ENCODE measurements around the gene RPS6KB2. TPM values are rescaled to one million over a fixed set of nuclear protein-coding genes. Genes with fewer than 3 reads are reported as not detected.

The RPS6KB2 gene
- total and polyA plus RNA-seq, 9 of the 15 experiments (the other 6 are each of a cell fraction or from before 2014, with no cell fraction given): 0.42 to 122 (median 82.6) TPM

DNA sequence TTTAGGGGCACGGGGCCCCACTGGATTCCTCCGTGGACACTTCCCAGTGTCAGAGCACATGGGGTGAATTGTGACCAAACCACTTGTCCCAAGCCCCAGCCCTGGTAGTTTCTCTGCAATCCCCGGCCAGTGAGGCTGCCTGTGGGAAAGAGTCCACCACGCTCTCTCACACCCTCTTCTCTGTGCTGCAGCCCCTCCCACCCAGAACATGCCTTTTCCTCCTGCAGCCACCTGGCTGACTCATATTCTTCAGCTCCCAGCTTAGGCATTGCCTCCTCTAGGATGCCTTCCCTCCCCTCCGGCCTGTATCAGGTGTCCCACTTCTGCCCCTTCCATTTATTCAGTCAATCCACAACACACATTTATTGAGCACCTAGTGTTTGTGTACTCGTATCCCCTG lies 5.4 kb upstream of the RPS6KB2 start:
- Histone ChIP-seq H4K20me1 (replicated peaks; ENCODE audit: control insufficient read depth, insufficient read depth, low read length) (no peaks in the 10 kb centered on the region), H3K9me3 (replicated peaks; ENCODE audit: control insufficient read depth, insufficient read depth, low read depth, low read length) (no peaks in the 10 kb centered on the region), H2AFZ (ENCODE audit: low read depth, low read length) (no peak overlapping the region), H3K27ac (ENCODE audit: extremely low read depth, low read depth, low read length) (no peak overlapping the region), H3K4me1 (replicated peaks in 1 of 2; ENCODE audit: control insufficient read depth in 2 of 2, insufficient read depth in 2 of 2, low read length in 2 of 2) (peaks cover 9 to 60% of the 10 kb centered on the region in 2 experiments), H3K27me3 (ENCODE audit: control insufficient read depth in 2 of 2, insufficient read depth in 2 of 2, low read length in 2 of 2) (no peaks in the 10 kb centered on the region), H3K9ac (ENCODE audit: insufficient read depth in 1 of 2, low read depth in 2 of 2, low read length in 2 of 2) (peak overlapping the region in 1 of 2 experiments; percentile 73; a peak in 2 of 4 replicates), H3K79me2 (ENCODE audit: control insufficient read depth, insufficient read depth, low read length) (peaks cover 8% of the 10 kb centered on the region; the same call in 1 of the 3 replicates), H3K4me2 (ENCODE audit: insufficient read depth, low read length) (no peak overlapping the region), H3K9me1 (ENCODE audit: control insufficient read depth, insufficient read depth, low read length) (peaks cover 3% of the 10 kb centered on the region), H3K4me3 (no peak overlapping the region), H3K36me3 (ENCODE audit: control insufficient read depth, insufficient read depth, low read length) (no peaks in the 10 kb centered on the region)
- CTCF ChIA-PET (ENCODE audit: low intra/inter-chr PET ratio): no interaction called here
- in situ Hi-C loops (cut with MboI) (no loop called here), intact Hi-C loops (cut with micrococcal nuclease) (loop anchor here (5.0 kb wide), 1 partner anchor 44 kb away; the partner anchor contains the start of gene TMEM134)
- BruUV-seq (replicated peaks): no TSS peak
- TF ChIP-seq AFF1 (IDR thresholded peaks at IDR 0.05; ENCODE audit: low read depth in 1 of 2, partially characterized antibody in 2 of 2) (no peak), ZBTB11 (CRISPR knock-in tag; IDR thresholded peaks at IDR 0.05) (no peak)
- POLR2A ChIA-PET: interaction anchor here (0.6 to 2.0 kb wide), 6 partner anchors 10 to 190 kb away, joined by 3 to 9 read pairs (median 4); partner anchors contain the start of genes GSTP1, PPP1CA and PTPRCAP
- peak in 1 of 4 experiments; percentile 34 for DNase-seq (ENCODE audit: extremely low read depth in 1 of 4, low spot score in 3 of 4)
- WGBS (ENCODE audit: insufficient coverage, low coverage, missing lambda C conversion rate): 53% methylated on average over 6 of the region's 6 CpGs
- FAIRE-seq: no peak
- no peak for ATAC-seq

Measured in K562 (cell line).